HG03103 (cell line): ENCODE data around the gene LTO1.
"Not testable (repeated sequence)": the region's sequence is repeated elsewhere in the genome, so short reads cannot be mapped to it uniquely, and the experiment has no call there.

ENCODE experiments used
- ATAC-seq: cut with Tn5 transposase; IDR thresholded peaks from one replicate; pipeline ENCODE4 v1.9.1; 2021; ENCODE audit warnings: low read depth; ENCODE audit not compliant: unreplicated experiment

LTO1 gene

GRCh38 chr11:69636512-69637197 lies 38.5 kb downstream of the LTO1 start:
- no peak for ATAC-seq

- no peak for ATAC-seq
Measured at GRCh38 chr11:69635804-69636511, 39.2 kb downstream of the LTO1 start.

GRCh38 chr11:69635195-69635594 lies 40.0 kb downstream of the LTO1 start:
- ATAC-seq = no peak

GRCh38 chr11:69634590-69634989 lies 40.6 kb downstream of the LTO1 start:
- no peak for ATAC-seq

- ATAC-seq = no peak
Measured at GRCh38 chr11:69634069-69634468, 41.1 kb downstream of the LTO1 start.

- ATAC-seq = no peak
Measured at GRCh38 chr11:69632900-69633299, 42.3 kb downstream of the LTO1 start.

- no peak for ATAC-seq
Measured at GRCh38 chr11:69630424-69630823, 44.7 kb downstream of the LTO1 start.

- no peak for ATAC-seq
Measured at GRCh38 chr11:69630017-69630416, 45.1 kb downstream of the LTO1 start.

GRCh38 chr11:69627551-69627950 lies 47.6 kb downstream of the LTO1 start:
- ATAC-seq = no peak

GRCh38 chr11:69625476-69625875 lies 49.7 kb downstream of the LTO1 start:
- no peak for ATAC-seq

- ATAC-seq = no peak
Measured at GRCh38 chr11:69624293-69624692, 50.9 kb downstream of the LTO1 start.

GRCh38 chr11:69622097-69622681 lies 53.0 kb downstream of the LTO1 start:
- not testable (repeated sequence) for ATAC-seq

- ATAC-seq = no peak
Measured at GRCh38 chr11:69620683-69621290, 54.4 kb downstream of the LTO1 start.

- no peak for ATAC-seq
Measured at GRCh38 chr11:69618237-69618636, 56.9 kb downstream of the LTO1 start.

- no peak for ATAC-seq
Measured at GRCh38 chr11:69617682-69618081, 57.5 kb downstream of the LTO1 start.

- ATAC-seq = no peak
Measured at GRCh38 chr11:69617220-69617619, 57.9 kb downstream of the LTO1 start.
